OCI-LY1 (cell line): Measurements from ENCODE around the gene DNHD1.

ENCODE experiments used
- CTCF ChIP-seq: fragments of 200-600 bp; sonication (generic), shearing (Covaris generic); IDR thresholded peaks from 2 replicates; pipeline ENCODE4 v1.5.1; 2017; ENCODE audit warnings: mild to moderate bottlenecking, antibody characterized with exemption, low read length, moderate library complexity, mixed read lengths
- EZH2 ChIP-seq: fragments of 200-600 bp; sonication (generic), shearing (Covaris generic); IDR thresholded peaks from 2 replicates; pipeline ENCODE4 v1.8.0; 2017; ENCODE audit warnings: borderline replicate concordance, mixed run types, mild to moderate bottlenecking, antibody characterized with exemption, low read length, moderate library complexity, mixed read lengths

- TF ChIP-seq CTCF, result peak; percentile 85
- TF ChIP-seq EZH2, result no peak
These were observed 115.3 kb downstream of the DNHD1 start, which contains the start of gene TAF10 for GRCh38 chr11:6612213-6613041.
